Mesendoderm (in vitro differentiated cells): ENCODE data around the gene UMODL1.

Experiments
- DNase-seq: peaks from one replicate; pipeline ENCODE4 v3.0.0; 2013
- H2AK5ac ChIP-seq: 2 replicates; pipeline ENCODE4 v1.6.1; 2013; ENCODE audit warnings: low read length, inconsistent platforms
- H2BK120ac ChIP-seq: 2 replicates; pipeline ENCODE4 v1.6.1; 2013; ENCODE audit warnings: low read depth, mild to moderate bottlenecking, low read length, moderate library complexity, mixed read lengths
- H2BK15ac ChIP-seq: replicated peaks from 2 replicates; pipeline ENCODE4 v1.6.1; 2013; ENCODE audit warnings: low read depth, mild to moderate bottlenecking, moderate library complexity
- H2BK5ac ChIP-seq: 2 replicates; pipeline ENCODE4 v1.6.1; 2013; ENCODE audit warnings: low read length, inconsistent platforms
- H3K18ac ChIP-seq: 2 replicates; pipeline ENCODE4 v1.6.1; 2013; ENCODE audit warnings: mild to moderate bottlenecking, low read length, mixed read lengths
- H3K23ac ChIP-seq: one replicate; pipeline ENCODE4 v1.6.1; 2013; ENCODE audit warnings: low read length
- H3K27ac ChIP-seq: 2 replicates; pipeline ENCODE4 v1.5.1; 2013; ENCODE audit warnings: low read depth, mild to moderate bottlenecking, inconsistent platforms, low read length, moderate library complexity
- H3K27me3 ChIP-seq: 2 replicates; pipeline ENCODE4 v1.6.1; 2013; ENCODE audit warnings: low read length, control low read depth, mild to moderate bottlenecking, inconsistent platforms; ENCODE audit not compliant: insufficient read depth, poor library complexity
- H3K36me3 ChIP-seq: 2 replicates; pipeline ENCODE4 v1.6.1; 2013; ENCODE audit warnings: low read length, inconsistent platforms; ENCODE audit not compliant: control insufficient read depth, insufficient read depth
- H3K4ac ChIP-seq: one replicate; pipeline ENCODE4 v1.6.1; 2013; ENCODE audit warnings: low read depth, mild to moderate bottlenecking, low read length, moderate library complexity
- H3K4me1 ChIP-seq: 2 replicates; pipeline ENCODE4 v1.6.1; 2013; ENCODE audit warnings: low read depth, low read length, inconsistent platforms; ENCODE audit not compliant: control insufficient read depth
- H3K4me2 ChIP-seq: 2 replicates; pipeline ENCODE4 v1.6.1; 2013; ENCODE audit warnings: low read length
- H3K4me3 ChIP-seq: 2 replicates; pipeline ENCODE4 v1.5.1; 2013; ENCODE audit warnings: mild to moderate bottlenecking, low read length
- H3K56ac ChIP-seq: one replicate; pipeline ENCODE4 v1.6.1; 2013; ENCODE audit warnings: low read length
- H3K79me1 ChIP-seq: 2 replicates; pipeline ENCODE4 v1.6.1; 2013; ENCODE audit warnings: low read length, inconsistent platforms
- H3K79me2 ChIP-seq: 2 replicates; pipeline ENCODE4 v1.6.1; 2013; ENCODE audit warnings: mild to moderate bottlenecking, low read length; ENCODE audit not compliant: control insufficient read depth, insufficient read depth
- H3K9ac ChIP-seq: 2 replicates; pipeline ENCODE4 v1.6.1; 2013; ENCODE audit warnings: low read length, inconsistent platforms
- H4K5ac ChIP-seq: one replicate; pipeline ENCODE4 v1.6.1; 2013; ENCODE audit warnings: low read length
- H4K8ac ChIP-seq: one replicate; pipeline ENCODE4 v1.6.1; 2013; ENCODE audit warnings: low read depth, mild to moderate bottlenecking, control low read depth, low read length, moderate library complexity
- WGBS: extraction: QIAGEN DNeasy Blood & Tissue Kit; methylation state at CpG from one replicate; pipeline ENCODE4 v1.1.7; 2013; ENCODE audit warnings: low lambda C conversion rate, missing lambda C conversion rate; ENCODE audit not compliant: insufficient coverage; ENCODE audit errors: extremely low coverage; 5-methylcytosine and 5-hydroxymethylcytosine counted together

The UMODL1 gene

DNA sequence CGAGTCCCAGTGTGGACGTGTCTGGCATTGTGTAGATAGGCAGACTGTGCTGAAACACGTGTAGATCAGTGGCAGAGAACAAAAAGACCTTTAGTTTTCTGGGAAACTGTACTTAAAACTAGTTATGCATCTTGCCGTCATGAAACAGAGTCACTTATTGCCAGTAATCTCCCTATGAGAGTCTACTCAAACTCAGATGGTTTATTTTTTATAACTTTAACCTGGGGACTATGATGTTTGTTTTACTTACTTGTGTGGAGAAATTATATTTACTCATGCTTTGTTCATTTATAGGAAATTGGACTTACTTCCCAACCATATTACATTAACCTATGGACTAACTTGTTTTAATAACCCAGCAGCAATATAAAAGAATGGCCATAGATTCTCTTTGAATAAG is 93.7 kb downstream of the UMODL1 start:
- no peak overlapping the region for H3K27ac ChIP-seq

DNA sequence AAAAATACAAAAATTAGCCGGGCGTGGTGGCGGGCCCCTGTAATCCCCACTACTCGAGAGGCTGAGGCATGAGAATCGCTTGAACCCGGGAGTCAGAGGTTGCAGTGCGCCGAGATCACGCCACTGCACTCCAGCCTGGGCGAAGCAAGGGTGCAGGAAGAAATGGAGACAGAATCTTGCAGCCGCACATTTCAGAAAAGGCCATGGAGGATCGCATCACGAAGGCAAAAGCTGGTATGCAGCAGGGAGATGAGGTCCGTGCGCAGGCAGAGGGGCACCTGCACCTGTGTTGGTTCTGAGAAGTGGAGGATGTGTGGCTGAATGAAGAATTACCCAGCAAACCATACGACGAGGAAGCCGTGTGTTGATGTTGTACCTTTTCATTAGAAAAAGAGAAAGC is 94.8 kb downstream of the UMODL1 start:
- WGBS: no CpG with 5 or more reads among the region's 18 CpGs
- H2AK5ac ChIP-seq: no peak overlapping the region
- no peaks in the 10 kb centered on the region for H3K79me1 ChIP-seq
- H3K4ac ChIP-seq: no peak overlapping the region
- no peaks in the 10 kb centered on the region for H3K36me3 ChIP-seq
- no peak overlapping the region for H2BK15ac ChIP-seq
- no peak overlapping the region for H3K9ac ChIP-seq
- H3K56ac ChIP-seq: no peak overlapping the region
- no peak overlapping the region for H2BK5ac ChIP-seq
- no peak overlapping the region for H3K4me2 ChIP-seq
- no peak overlapping the region for H3K4me3 ChIP-seq
- H3K23ac ChIP-seq: no peak overlapping the region
- no peak overlapping the region for H3K18ac ChIP-seq
- no peak for DNase-seq
- H3K4me1 ChIP-seq: no peaks in the 10 kb centered on the region
- no peak overlapping the region for H2BK120ac ChIP-seq
- H4K5ac ChIP-seq: no peak overlapping the region
- no peak overlapping the region for H4K8ac ChIP-seq
- no peaks in the 10 kb centered on the region for H3K27me3 ChIP-seq
- no peaks in the 10 kb centered on the region for H3K79me2 ChIP-seq
- no peak overlapping the region for H3K27ac ChIP-seq

More for the DNA sequence above, 93.7 kb downstream of the UMODL1 start:
- Histone ChIP-seq H3K4ac (no peak overlapping the region), H3K9ac (no peak overlapping the region), H4K5ac (no peak overlapping the region), H3K27me3 (no peaks in the 10 kb centered on the region), H3K18ac (no peak overlapping the region), H3K4me1 (no peaks in the 10 kb centered on the region), H3K79me2 (no peaks in the 10 kb centered on the region), H3K36me3 (no peaks in the 10 kb centered on the region), H3K4me3 (no peak overlapping the region), H3K79me1 (no peaks in the 10 kb centered on the region), H2BK15ac (no peak overlapping the region), H3K4me2 (no peak overlapping the region), H4K8ac (no peak overlapping the region), H3K56ac (no peak overlapping the region), H2BK120ac (no peak overlapping the region), H2AK5ac (no peak overlapping the region), H3K23ac (no peak overlapping the region), H2BK5ac (no peak overlapping the region)
- no CpG with 5 or more reads among the region's 4 CpGs for WGBS
- DNase-seq: no peak

DNA sequence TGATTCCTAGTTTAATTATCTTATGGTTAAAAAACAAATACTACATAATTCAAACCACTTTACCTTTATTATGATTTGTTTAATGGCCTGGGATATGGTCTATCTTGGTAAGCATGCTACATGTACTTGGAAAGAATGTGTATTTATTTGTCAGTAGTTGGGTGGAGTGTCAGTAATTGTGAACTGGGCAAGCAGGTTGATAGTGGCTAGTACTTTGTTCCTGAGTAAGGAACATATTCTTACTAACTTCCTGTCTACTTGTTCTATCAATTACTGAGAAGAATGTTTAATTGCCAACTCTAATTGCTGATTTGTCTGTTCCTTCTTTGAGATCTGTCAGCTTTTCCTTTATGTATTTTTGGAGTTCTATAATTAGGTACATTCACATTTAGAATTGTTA is 98.6 kb downstream of the UMODL1 start:
- Histone ChIP-seq H2AK5ac (no peak overlapping the region), H3K23ac (no peak overlapping the region), H3K79me1 (no peaks in the 10 kb centered on the region), H3K36me3 (no peaks in the 10 kb centered on the region), H3K27ac (no peak overlapping the region), H2BK5ac (no peak overlapping the region), H3K79me2 (no peaks in the 10 kb centered on the region), H4K5ac (no peak overlapping the region), H3K56ac (no peak overlapping the region), H3K4me1 (no peaks in the 10 kb centered on the region), H3K4ac (no peak overlapping the region), H3K4me2 (no peak overlapping the region), H3K4me3 (no peak overlapping the region), H3K9ac (no peak overlapping the region), H3K27me3 (no peaks in the 10 kb centered on the region), H3K18ac (no peak overlapping the region), H2BK15ac (no peak overlapping the region), H4K8ac (no peak overlapping the region), H2BK120ac (no peak overlapping the region)
- DNase-seq: no peak

DNA sequence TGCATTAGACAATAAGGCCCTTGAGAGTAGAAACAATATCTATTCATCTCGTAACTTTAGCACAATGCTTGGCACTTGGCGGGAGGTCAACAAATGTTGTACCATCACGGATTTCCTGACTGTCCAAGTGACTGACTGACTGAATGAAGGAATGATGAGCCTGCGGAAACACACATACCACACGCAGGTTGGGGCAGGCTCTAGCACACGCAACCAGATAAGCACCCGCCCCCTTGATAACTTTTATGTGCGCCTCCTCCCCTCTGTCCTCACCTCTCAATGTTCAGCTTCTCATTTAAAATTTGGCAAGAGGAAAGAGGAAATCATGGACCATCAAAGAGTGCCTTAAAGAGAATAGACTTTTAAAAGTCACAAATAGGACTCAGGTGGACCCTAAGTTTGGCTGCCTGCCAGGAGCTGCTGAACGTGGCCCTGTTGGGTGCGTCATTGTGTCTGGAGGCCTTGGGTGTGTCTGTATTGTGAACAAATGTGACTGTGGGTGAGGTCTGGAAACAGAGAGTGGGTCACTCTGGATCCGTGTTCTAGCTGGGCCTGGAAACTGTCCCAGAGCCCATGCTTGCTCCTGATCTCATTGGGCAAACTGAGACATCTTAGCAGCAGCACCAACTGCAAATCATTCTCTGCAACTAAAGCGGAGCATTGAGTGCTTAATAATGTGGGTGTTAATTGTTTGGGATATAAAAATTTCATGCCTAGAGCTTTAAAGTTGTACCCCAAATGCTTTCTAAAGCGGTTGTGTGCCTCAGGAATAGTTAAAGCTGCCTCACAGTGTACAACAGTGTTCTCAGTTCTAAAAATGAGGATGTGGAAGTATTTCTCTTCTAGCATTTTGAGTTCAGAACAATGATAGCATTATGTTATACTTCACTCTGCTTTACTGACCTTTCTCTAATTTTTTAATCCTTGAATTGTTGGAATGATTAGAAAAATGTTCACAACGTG is 100.3 kb downstream of the UMODL1 start:
- Histone ChIP-seq H2BK15ac (no peak overlapping the region), H2BK120ac (no peak overlapping the region), H3K23ac (no peak overlapping the region), H3K27ac (no peak overlapping the region), H3K9ac (no peak overlapping the region), H3K4me1 (no peaks in the 10 kb centered on the region), H3K4me2 (no peak overlapping the region), H3K27me3 (no peaks in the 10 kb centered on the region), H3K18ac (no peak overlapping the region), H3K56ac (no peak overlapping the region), H2BK5ac (no peak overlapping the region), H3K79me1 (no peaks in the 10 kb centered on the region), H2AK5ac (no peak overlapping the region), H4K5ac (no peak overlapping the region), H3K4ac (no peak overlapping the region), H3K36me3 (no peaks in the 10 kb centered on the region), H3K4me3 (no peak overlapping the region), H3K79me2 (no peaks in the 10 kb centered on the region), H4K8ac (no peak overlapping the region)
- whole genome bisulfite sequencing: 100% methylated on average over 1 of the region's 14 CpGs
- no peak for DNase-seq

DNA sequence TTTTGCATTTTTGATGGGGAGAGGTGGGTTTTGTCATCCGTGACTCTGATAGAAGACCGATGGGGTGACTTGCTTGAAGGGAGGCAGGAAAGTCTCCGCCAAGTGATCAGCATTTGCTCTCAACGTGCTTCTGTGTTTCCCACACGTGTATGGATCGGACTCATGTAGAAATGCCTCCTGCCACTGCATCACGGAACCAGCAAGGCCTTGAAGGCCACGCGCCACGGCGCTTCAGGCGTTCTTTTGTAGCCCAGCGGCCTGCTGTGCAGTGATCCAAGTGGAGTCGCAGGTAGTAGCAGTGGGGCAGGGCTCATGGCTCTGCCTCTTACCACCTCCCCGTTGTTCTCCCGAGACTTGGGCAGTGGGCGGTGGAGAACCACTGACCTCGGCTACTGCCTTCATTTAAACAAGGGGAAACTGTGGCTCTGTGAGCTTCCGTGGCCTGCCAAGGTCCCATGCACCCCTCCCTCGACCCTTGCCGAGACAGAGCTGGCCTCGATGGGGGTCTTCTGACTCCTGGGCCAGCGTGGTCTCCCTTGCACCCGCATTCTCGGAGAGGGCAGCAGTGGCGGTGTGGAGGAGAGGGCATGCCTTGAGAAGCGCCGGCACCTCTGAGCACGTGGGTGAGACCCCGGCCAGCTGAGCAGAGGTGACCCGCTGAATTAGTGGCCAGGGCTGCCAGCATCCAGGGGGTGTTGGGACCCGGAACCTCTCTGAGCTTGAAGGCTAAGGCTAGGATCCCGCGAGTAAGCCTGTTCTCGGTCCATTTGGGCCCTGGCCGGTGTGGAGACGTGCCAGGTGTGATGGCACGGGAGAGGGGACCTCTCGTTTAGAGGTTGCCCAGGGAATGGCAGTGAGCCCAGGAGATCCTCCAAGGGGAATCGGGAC is 101.7 kb downstream of the UMODL1 start:
- Histone ChIP-seq H4K5ac (no peak overlapping the region), H2AK5ac (no peak overlapping the region), H3K9ac (no peak overlapping the region), H3K79me1 (no peaks in the 10 kb centered on the region), H2BK120ac (no peak overlapping the region), H3K36me3 (no peaks in the 10 kb centered on the region), H3K56ac (no peak overlapping the region), H3K27me3 (no peaks in the 10 kb centered on the region), H3K23ac (no peak overlapping the region), H3K4me1 (no peaks in the 10 kb centered on the region), H3K27ac (no peak overlapping the region), H3K4ac (no peak overlapping the region), H3K18ac (no peak overlapping the region), H2BK5ac (no peak overlapping the region), H3K79me2 (no peaks in the 10 kb centered on the region), H3K4me2 (no peak overlapping the region), H2BK15ac (no peak overlapping the region), H4K8ac (no peak overlapping the region), H3K4me3 (no peak overlapping the region)
- WGBS: no CpG with 5 or more reads among the region's 40 CpGs
- DNase-seq: no peak
